DOHH2 (cell line): ENCODE results near the gene AR.

Source experiments
- EZH2phosphoT487 ChIP-seq: fragments of 200-600 bp; sonication (generic); IDR thresholded peaks from 2 replicates; pipeline ENCODE4 v1.6.1; 2017; ENCODE audit warnings: borderline replicate concordance, mild to moderate bottlenecking, antibody characterized with exemption, low read length, moderate library complexity, mixed read lengths
- TF ChIP-seq, protein P1 (sequence below): fragments of 200-600 bp; sonication (generic); IDR thresholded peaks from one replicate; pipeline ENCODE4 v1.5.1; 2014; ENCODE audit warnings: antibody characterized with exemption, mild to moderate bottlenecking, low read depth, low read length; ENCODE audit not compliant: poor library complexity, severe bottlenecking

DNA sequence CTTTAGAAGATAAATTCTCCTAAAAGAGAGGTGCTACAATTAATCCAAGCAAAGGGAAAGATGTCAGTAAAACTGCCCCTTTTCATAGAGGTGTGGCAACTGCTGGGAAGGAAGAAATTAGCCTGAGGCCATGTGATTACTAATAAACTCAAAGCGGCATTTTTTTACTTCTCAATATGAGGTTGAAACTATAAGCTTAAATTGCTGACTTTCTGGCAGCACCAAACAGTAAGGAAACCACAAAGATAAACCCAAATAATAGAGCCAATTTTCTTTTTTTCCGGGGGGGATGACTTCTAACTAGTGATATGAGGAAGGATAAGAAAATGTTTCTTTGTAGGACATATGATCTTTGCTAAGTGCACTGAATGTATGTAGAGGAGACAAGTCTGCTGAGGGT, 30.9 kb downstream of the AR start:
- TF ChIP-seq, protein P1, sequence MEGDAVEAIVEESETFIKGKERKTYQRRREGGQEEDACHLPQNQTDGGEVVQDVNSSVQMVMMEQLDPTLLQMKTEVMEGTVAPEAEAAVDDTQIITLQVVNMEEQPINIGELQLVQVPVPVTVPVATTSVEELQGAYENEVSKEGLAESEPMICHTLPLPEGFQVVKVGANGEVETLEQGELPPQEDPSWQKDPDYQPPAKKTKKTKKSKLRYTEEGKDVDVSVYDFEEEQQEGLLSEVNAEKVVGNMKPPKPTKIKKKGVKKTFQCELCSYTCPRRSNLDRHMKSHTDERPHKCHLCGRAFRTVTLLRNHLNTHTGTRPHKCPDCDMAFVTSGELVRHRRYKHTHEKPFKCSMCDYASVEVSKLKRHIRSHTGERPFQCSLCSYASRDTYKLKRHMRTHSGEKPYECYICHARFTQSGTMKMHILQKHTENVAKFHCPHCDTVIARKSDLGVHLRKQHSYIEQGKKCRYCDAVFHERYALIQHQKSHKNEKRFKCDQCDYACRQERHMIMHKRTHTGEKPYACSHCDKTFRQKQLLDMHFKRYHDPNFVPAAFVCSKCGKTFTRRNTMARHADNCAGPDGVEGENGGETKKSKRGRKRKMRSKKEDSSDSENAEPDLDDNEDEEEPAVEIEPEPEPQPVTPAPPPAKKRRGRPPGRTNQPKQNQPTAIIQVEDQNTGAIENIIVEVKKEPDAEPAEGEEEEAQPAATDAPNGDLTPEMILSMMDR = no peak
- TF ChIP-seq EZH2phosphoT487 = no peak
